Suppressor macrophage treated with lipopolysaccharide for 4 hours (primary cell): ENCODE measurements around the gene CSNK1G2.

Experiments
- DNase-seq: peaks from one replicate; pipeline ENCODE4 v3.0.0-alpha.2; 2020

The CSNK1G2 gene

DNA sequence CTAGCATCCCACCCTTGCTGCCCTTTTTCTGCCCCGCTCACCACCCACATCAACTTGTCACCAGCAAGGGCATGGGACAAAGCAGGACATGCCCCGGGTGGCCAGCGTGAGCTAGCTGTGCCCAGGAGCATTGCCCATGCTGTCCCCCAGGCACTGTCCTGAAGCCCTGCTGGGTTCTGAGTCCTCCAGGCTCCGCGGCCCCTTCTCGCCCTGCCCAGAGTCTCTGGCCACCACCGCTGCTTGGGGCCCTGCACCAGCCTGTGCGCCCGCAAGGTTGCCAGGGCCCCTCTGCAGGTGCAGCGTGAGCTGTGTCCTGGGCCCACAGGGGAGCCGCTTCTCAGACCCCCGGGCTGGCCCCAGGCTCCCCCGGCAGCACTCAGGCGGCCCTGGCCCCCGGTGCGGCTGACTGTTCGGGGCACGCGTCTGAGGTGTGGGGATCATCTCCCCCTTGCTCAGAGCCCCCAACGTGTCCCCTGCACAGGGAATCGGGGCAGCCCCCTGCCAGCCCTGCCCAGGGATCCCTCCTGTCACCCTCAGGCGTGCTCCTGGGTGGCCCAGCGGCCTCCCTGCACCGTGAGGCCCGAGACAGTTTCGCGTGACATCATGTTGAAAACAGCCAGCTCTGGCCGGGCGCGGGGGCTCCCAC lies 4.1 kb downstream of the CSNK1G2 start:
- DNase-seq = no peak

DNA sequence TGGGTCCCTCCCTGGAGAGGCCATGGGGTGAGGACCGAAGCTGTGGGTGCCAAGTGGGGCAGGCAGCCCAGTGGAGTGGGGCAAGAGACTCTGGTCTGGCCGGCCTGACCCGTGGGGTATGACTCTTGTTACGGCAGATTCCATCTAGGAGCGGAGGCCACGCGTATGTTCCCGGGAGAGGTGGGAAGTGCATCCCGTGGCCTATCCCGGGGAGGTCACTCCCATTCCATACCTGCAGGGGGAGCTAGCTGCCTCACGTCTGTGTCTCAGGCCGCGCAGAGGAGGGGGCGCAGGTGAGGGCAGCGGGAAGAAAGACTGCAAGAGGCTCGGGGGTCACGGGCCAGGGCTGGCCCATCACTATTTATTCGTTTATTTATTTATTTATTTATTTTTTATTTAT lies 4.9 kb downstream of the CSNK1G2 start:
- peak; percentile 43 for DNase-seq

DNA sequence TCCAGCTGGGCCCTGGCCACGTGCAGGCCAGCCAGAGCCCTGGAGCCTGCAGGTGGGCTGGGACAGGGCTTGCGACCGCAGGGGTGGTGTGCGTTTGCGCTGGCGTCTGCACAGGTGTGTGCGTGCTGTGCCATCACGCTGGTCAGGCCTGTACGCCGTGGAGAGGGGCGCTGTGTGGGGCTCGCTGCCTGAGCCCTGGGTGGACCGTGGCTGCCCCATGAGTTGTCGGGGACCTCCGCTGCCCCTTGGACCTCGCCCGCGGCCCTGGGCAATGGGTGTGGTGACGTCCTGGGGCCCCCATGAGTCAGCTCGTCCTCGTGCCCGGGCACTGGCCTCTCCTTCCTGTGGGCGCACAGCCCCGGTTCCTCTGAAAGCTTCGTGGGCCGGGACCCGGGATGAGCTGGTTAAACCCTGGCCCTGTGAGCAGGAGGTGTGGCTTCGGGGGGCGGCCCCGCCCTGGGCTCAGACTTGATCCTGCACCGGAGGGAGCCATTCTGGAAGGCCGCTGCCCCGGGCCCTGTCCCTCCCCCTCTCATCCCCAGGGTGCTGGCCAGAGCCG lies 6.8 kb downstream of the CSNK1G2 start:
- no peak for DNase-seq

DNA sequence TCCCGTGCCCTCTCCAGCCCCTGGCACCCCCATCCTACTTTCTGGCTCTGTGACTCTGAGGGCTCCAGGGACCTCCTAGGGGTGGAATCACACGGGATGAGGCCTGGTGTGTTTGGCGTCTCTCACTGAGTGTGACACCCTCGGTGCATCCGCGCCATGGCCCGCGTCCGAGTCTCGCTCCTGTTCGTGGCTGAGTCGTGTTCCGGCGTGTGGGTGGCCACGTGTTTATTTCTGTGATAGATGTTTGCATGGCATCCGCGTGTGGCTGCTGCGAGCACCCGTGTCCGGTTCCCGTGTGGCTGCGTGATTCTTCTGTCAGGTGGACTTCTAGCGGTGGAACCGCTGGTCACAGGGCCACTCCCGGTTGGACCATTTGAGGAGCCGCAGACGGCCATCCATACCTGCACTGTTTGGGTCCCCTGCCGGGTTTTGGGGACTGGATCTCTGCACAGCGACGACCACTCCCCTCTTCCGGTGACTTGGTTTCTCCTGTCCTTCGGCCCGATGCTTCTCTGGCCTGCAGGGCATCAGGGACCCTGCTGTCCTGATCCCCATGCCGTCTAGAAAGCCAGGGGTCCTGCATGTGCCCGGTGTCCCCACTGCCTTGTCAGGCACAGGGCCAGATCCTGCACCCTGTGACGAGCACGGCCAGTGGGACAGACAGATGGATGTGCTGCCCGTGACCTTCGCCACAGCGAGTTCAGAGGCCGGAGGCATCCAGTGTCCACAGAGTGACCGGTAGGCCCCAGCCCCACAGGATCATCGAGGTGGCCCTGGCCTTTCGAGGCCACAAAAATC lies 8.5 kb downstream of the CSNK1G2 start:
- DNase-seq = no peak

DNA sequence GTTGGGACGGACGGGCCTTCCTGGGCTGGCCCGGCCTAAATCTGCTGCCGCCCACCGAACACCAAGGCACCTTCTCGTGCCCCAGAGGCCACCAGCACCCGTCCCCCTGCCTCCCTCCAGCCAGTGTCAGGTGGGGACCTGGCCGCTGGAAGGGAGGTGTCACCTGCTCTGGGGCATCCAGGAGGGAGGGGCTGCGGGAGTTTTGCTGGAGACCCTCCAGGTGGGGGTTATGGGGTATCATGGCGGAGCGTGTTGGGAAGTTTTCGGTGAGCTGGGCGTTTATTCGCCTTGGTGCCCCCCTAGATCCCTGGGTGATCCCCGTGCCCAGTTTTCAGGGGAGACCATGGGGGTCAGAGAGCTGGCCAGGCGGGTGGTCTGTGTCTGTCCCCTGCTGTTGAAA lies 9.7 kb downstream of the CSNK1G2 start:
- no peak for DNase-seq

DNA sequence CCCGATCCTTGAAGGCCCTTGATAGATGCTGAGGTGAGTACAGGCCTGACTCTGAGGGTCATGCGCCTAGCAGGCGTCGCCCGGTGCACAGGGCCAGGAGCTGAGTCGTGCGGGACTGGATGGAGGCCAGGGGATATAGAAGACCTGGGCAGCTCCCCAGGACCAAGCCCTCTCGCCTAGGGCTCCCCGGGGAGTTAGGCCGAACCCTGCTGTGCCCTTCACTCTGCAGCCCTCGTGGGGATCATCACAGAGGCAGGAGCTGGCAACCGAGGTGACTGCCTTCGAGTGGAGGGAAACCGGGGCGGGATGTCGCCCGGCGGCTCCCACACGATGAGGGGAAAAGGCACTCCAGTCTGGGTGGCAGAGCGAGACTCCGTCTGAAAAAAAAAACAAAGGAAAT lies 11.7 kb downstream of the CSNK1G2 start:
- DNase-seq = no peak

DNA sequence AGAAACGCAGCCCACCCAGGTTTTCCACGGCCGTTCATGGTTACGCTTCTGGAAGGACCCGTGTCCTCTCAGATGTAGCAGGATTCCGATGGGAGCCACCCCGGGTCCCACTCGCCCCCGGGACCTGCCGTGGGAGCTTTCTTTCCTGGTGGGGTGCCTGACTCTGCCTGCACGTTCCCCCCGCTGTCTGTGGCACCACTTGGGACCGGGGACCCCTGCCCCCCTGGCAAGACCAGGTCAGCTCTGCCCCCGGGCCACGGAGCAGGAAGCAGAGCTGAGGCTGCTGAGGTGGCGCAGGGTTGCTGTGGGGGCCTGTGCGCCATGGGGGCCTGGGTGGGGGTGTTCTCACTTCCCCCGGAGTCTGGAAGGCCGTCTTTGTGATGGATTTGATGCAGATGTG lies 12.1 kb downstream of the CSNK1G2 start:
- no peak for DNase-seq

DNA sequence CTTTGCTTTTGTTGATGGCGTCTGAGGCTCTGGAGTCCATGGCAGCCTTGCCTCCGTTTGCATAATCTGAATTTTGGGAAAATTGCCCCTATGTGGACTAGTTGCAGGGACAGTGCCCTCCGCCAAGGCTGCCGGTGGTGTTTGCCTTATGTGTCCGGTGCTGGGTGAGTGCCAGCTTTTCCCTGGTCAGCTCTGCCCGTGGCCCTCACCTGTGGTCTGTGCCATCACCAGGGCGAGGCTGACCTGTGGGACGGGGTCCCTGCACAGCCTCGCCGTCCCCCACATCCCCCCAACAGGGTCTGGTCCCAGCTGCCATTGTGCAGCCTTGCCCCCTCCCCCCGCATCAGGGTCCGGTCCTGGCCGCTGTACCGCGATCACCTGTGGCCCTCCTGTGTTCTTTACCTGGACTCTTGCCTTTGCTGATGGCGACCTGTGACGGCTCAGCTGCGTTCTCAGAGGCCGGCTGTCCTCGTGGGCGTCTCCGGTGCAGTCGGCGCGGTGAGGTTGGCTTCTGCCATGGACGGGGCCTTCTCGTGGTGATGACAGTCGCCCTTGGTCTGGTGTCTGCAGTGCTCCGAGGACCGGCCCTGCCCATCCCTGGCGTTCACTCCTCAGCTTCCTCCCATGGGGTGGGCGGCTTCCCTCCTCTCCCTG lies 12.6 kb downstream of the CSNK1G2 start:
- DNase-seq = no peak

DNA sequence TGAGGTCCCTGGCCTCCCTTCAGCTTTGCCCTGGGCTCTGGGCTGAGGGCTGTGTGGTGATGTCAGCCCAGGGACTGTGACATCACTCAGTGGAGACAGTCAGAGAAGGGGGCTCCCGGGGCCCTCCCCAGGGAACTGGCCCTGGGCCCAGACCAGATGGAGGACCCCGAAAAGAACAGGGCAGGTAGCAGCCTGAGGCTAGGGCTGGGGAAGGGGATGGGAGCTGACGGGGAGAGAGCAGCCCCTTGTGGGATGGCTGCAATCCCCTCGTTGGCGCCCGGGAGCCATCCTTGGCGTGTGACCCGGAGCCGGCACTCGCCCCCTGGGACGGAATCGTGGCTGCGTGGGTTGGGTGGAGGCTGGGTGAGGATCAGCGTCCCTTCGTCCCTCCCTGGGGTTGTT lies 13.6 kb downstream of the CSNK1G2 start:
- no peak for DNase-seq

DNA sequence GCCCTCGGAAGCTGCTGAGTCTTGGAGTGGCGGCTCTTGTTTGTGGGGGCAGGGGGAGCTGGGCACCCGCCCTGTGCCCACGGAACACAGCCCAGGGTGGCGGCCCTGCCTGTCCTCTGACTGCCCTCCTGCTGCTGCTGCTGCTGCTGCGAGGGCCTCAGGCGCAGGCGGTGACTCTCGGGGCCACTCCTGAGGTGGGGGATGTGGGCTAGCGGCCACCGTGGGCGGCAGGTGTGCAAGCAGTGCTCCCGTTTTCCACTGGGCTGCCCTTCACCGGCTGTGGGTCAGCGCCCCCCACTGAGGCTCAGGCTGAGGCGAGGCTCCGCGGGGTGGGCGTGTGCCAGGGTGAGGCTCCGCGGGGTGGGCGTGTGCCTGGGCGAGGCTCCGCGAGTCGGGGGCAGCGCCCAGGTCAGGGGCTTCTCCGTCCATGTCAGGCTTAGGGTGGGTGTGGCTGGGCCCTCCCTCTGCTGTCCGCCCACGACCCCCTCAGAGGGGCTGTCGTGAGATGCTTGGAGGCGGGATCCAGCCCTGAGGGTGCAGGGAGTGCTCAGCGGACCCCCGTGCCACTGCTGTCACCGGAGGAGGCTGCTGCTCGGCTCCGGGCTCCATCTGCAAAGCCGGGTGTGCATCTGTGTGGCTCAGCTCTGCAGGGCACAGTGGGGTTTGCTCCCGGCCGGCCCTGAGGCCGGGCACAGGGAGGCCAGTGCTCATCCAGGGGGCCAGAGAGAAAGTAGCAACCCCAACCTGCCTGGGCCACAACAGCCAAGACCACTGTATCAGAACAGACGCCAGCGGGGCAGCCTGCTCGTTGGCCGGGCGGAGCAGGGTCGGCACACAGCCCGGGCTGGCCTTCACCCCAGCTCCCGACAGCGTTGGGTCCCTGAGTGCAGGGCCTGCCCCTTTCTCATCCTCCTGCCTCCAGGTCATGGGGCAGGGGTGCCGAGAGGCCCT lies 14.5 kb downstream of the CSNK1G2 start:
- no peak for DNase-seq

DNA sequence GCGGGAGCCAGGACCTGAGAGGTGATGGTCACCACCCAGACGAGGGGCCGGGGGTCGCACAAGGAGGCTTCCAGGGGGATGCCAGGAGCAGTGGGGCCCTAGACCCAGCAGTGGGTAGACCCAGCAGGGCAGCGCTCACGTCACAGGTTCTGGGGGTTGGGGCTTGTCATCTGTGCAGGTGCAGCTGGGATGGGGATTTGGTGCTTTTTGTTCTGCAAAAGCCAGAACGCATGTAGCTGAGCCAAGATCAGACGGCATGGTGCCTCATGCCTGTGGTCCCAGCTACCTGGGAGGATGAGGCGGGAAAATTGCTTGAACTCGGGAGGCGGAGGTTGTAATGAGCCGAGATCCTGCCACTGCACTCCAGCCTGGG lies 15.1 kb downstream of the CSNK1G2 start:
- DNase-seq = no peak

DNA sequence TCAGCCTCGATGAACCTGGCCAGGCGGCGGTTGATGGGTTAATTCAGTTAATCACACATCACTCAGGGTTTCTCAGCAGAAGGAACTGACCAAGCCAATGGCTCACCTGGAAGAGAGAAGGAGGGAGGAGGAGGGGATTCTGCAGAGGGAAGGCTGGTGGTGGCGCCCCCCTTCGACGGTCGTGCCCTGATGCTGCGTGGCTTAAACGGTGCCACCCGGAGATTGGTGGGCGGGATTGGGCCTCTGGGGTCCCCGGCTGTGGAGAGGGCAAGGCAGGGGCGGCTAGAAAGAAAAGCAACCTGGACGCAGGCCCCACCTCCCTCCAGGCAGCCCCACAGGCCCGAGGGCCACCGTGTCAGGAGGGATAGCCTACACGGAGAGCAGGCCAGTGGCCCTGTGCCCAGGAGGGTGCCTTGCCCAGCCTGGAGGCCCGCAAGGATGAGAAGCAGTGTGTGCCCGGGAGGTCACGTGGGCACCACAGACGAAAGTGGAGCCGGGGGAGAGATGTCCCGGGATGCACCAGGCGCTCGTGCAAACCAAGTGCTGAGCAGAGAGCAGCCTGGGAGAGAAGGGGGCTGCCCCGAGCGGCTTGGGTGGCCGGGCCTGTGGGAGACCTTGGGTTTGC lies 16.0 kb downstream of the CSNK1G2 start:
- DNase-seq = no peak

DNA sequence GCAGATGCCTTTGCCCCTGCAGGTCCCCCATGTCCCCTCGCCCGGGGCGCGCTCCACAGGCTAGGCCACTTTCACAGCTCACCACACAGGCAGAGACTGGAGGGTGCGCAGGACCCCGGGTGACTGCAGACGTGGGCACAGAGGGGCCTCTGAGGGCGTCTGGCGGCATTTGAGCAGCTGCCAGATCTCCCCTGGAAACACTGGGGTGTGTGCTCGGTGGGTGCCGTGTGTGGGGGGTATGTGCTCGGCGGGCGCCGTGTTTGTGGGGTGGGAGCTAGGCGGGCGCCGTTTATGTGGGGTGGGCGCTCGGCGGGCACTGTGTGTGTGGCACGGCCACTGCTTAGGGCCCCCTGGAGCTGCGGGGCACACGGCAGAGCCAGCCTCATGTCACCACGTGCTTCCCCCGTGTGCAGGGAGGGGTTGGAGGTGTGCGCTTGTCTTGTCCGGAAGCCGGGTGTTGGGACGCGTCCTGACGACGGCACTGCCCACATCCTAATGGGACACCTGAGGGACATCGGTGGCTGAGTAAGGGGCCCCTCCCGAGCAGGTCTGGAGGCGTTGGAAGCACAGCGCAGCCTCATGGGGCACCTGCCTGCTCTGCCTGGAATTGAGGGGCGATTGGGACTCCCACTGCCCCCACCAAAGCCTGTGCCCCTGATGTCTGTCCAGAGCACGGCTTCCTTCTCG lies 16.7 kb downstream of the CSNK1G2 start:
- DNase-seq = no peak

DNA sequence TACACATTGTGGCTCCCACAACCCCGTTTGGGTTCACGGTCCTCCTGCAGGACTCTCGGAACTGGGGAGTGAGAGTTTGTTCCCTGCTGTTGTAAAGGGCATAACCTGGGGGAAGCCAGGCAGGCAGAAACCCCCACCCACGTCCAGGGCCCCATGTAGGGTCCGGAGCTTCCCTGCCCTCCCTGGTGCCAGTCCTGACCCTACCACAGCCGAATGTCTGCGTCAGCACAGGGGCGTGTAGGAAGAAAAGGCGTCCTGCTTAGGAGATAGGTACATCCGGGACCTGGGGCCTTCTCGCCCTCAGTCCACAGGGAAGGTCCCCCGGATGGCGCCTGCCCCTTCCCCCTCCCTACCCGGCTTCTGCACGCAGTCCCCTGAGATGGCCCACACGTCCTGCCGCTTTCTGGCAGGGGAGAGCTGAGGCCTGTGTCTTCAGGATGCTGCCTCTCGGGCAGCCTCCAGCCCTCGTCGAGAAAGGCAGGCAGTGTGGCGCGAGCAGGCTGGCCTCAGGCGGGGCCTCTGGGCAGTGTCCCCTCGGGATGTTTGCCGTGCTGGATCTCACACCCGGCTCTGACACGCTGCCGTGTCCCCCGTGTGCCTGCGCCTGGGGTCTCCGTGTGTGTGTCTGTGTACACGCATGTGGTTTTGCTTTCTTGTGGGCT lies 19.1 kb downstream of the CSNK1G2 start:
- DNase-seq = no peak

DNA sequence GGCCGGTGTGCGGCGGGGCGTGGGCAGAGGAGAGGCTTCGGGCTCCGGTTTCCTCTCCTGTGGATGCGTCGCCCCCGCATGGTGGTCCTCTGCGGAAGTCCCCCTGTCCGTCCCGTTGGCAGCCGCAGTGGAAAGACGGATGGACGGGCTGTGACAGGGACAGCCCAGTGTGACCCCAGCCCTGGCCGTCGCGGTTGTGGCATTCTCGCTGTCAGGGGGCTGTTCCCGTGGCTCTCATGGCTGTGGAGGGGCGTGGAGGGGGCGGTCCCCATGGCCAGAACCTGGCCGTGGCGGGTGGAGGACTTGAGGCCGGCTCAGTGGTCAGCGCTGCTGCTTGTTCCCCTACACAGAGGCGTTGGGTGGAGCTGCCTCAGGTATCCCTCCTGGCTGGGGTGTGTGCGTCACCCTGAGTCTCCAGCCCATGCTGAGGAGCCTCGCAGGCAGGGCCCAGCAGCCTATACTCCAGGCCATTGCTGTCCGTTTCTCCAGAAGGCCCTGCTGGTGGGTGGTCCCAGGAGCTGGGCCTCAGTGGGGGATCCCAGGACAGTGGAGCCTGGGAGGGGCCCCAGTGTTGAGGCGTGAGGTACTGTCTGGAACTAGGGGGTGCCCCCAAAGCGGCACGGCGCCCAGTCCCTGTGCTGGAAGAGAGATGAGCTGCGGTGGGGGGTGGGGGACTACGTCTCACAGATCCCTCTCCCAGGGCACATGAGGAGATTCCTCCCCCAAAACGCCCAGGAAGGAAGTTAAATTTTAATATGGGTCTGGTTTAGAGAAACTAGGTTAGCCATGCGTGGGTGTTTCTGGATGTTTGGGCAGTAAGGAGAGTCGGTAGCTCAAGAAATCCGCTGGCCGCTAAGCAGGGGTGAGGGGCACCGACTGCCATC lies 20.3 kb downstream of the CSNK1G2 start:
- no peak for DNase-seq

DNA sequence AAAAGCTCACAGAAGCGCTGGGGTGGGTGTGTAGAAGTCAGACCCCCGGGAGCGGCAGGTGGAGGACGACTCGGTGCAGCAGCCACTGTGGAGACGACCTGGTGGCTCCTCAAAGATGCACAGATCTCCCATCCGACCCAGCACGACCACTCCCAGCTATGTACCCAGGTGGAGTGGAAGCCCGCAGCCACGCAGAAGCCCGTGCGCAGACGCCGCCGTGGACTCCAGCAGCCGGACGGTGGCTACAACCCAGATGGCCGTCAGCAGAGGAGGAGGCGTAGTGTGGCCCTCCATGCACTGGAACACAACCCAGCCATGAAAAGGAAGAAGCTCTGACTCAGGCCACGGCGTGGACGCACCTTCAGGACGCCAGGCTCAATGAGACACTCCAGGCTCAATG lies 21.7 kb downstream of the CSNK1G2 start:
- no peak for DNase-seq

DNA sequence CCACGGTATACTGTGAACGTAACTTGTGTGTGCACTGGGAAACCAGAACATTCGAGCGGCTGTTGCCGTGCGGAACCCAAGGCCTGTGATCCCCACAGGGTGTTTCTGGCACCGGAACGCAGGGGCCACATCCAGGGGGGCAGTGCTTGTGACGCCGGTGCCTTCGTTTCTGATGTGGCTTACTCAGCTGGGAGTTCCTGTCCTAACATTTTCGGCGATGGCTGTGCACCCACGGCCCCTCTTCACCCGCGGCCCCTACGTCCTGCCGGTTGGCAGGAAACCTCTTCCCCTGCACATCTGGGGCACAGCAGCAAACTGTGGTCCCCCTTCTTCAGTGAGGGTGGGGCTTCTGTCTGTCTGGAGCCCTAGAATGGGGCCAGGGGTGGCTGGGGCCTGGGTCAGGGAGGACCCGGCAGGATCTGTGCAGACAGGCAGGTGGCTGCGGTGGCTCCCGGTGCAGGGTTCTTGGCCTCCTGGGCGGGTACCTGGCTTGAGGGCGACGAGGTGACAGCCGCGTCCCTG lies 26.2 kb downstream of the CSNK1G2 start:
- DNase-seq = no peak

DNA sequence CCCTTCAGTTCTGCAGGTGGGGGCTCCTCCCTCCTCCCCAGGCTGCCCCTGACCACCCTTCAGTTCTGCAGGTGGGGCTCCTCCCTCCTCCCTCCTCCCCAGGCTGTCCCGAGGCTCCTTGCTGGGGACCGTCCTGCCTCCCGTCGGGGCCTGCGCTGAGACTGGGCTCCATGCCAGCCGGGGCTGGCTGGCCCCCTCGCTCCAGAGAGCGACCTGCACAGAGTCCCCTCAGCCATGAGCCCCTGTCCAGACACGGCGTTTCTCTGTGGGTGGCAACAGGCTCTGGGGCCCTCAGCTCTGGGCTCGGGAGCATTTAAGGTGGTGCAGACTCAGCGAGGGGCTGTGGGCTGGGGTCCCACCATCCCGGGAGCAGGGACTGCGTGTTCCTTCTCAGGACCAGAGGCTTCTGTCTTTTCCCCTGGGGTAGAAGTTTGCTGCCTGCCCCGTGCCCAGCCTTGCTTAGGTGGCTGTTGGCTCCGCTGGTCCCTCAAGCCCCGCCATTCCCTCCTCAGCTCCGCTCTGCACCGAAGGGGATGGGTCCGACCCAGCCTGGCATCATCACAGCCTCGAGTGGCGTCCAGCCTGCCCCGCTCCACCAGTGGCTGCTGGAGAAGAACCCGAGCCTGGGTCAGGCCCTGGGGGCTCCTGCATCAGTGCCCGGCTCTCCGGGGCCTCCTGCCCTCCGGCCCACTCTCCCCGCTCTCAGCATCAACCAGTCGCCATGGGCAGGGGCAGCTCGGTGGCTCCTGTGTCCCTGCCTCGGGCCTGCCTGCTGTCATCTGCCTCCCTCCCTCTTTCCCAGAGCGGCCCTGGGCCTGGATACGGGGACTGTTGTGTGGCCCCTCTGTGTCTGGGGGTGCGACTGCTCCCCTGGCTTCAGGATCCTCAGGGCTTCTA lies 27.6 kb downstream of the CSNK1G2 start:
- DNase-seq = no peak
